ENCODE data around the gene CASP10.

CASP10 gene

DNA sequence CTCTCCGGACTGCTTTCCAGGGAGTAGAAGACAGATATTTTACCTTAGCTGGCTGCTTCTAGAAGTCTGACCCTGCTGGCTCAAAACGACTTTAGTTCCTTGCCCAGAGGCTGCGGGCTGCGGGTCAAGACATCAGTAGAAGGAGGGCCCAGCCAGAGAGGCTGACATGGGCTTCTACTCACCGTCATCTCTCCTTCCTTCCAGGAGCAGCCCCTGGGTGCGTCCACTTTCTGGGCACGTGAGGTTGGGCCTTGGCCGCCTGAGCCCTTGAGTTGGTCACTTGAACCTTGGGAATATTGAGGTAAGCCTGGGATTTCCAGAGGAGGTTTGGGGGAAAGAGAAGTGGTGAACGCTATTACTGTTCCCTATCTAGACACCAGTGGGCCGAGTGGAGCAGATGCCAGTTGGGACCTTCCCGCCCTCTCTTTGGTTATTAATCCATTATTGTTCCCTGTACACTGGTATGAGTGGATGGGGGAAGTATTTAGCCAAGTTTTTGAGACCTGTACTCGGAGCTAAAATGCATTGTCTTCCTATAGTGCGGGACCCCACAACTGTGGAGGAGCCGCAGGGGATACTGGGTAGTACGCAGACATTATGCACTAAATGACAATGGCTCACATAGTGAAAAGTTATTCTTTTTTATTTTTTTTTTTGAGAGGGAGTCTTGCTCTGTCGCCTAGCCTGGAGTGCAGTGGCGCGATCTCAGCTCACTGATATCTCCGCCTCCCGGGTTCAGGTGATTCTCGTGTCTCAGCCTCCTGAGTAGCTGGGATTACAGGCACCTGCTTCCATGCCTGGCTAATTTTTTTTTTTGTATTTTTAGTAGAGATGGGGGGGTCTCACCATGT, 51.1 kb downstream of the CASP10 start:
- DNase-seq, result peak; percentile 69 to 85 (median 75)

DNA sequence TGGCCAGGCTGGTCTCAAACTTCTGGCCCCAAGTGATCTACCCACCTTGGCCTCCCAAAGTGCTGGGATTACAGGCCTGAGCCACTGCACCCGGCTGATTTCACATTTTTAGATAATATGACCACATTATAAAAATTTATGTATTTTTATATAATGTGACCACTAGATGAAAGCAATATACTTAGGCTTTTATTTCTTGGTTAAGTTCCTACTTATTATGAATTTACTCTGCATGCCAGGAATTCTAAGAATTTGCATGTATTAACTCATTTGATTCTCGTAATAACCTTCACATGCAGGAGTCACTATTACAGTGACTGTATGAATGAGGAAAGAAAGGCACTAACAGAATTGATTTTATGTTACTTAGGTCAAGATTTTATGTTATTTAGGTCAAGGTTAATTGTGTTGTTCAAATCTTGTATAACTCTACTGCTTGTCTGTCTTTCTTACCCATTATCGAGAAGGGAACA, 51.8 kb downstream of the CASP10 start:
- peak in 2 of 3 donors; percentile 47 to 79 for DNase-seq

DNA sequence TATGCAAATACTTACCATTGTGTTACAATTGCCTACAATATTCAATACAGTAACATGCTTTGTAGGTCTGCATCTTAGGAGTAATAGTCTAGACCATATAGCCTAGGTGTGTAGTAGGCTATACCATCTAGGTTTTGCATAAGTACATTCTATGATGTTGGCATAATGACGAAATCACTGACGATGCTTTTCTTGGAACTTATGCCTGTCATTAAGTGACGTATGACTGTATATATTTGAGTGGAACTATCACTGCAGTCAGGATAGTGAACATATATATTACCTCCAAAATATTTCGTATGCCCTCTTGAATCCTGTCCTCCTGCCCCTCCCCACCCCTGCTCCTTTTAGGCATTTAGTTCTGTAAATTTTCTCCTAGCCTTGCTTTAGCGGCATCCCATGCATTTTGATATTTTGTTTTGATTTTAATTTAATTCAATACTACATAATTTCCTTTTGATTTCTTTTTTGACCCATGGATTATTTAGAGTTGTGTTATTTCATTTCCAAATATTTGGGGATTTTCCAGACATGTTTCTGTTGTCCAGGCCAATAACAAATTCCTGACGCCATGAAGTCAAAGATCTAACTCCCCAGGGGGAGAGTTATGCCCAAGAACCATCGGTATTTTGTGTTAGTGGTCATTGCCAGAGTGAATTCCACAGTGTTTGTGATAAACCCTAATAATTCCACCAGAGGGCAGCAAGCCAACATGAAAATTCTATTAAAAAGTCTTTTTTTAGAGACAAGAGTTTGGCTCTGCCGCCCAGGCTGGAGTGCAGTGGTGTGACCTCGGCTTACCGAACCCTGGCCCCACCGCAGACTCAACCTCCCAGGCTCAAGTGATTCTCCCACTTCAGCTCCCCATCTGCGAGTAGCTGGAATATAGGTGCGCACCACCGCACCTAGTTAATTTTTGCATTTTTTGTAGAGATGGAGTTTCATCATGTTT, 53.2 kb downstream of the CASP10 start:
- peak; percentile 83 to 92 (median 89) for DNase-seq

DNA sequence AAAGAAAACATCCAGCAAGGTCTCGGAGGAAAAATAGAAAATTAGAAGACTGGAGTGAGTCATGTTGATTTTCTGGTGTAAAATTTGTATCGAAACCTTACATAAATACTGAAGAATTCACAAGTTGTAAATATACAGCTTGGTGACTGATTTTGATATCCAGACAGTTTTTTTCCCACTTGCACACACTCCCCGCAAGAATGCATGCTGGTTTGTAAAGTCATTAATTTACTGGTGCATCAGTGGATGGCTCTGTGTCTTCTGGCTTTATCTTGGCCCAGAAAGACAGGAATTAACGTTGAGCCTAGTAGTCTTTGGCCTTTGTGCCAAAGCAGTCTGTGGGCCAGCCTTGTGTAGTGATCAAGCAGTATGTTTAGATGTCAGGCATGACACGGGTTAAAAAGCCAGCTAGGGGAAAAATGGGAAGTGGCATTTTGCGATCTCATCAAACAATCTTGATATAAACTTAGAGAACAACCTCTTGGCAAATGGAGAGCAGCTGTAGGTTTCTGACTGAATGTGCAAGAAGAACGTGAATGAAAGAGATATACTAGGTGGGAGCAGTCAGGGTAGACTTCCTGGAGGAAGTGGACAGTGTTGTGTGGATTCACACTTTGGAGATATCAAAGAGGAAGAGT, 54.7 kb downstream of the CASP10 start:
- DNase-seq, result peak; percentile 52 to 65 (median 55)

GRCh38 chr2:201239167-201239935, 56.4 kb downstream of the CASP10 start:
- peak; percentile 95 to 98 (median 97) for DNase-seq

- peak in 2 of 3 donors; percentile 47 to 53 for DNase-seq
Measured at GRCh38 chr2:201242571-201243277, 59.8 kb downstream of the CASP10 start.

- peak in 1 of 3 donors; percentile 8 for DNase-seq
Measured at GRCh38 chr2:201244829-201245228, 61.9 kb downstream of the CASP10 start.

GRCh38 chr2:201246280-201246679, 63.3 kb downstream of the CASP10 start:
- peak; percentile 32 to 62 (median 61) for DNase-seq

DNA sequence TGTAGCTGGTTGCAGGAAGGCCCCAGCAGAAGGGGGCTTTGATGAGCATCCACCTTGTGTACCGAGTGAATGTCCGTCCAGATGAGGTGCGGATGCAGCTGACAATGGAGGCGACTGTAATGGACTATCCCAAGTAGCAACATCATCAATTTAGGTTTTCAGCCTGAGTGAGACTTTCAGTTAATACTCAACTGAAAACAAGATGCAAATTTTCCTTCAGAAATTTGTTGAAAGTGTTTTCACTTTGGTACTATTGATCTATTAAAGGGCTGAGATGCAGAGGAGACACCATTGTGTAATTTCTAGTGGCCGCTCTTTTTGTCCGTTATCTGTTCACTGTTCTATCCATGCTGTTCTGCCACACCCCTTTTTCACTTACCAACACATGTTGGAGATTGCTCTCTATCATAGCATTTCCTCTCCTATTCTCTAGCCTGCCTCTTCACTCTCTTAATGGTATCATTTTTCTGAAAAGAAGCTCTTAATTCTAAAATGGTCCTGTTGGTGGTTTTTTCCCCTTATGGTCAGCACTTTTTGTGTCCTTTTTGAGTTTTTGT, 65.4 kb downstream of the CASP10 start:
- DNase-seq, result no peak

DNA sequence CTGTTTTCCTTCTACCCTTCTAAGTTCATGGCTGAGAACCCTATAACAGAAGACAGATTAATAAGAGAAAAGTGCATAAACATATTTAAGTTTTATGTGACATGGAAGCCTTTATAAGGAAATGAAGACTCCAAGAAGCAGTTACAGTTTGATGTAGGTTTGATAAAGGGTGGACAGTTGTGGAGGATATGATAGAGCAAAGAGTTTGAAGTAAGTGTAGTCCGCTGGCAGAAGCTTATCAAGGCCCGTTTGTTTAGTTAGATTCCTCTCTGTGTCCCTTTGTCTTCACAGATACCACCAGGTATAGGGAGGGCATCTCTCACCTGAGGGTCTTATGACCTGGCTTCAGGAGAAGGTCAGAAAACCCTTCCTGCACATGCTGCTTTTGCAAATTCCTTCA, 66.9 kb downstream of the CASP10 start:
- no peak for DNase-seq

GRCh38 chr2:201250741-201251140, 67.8 kb downstream of the CASP10 start:
- no peak for DNase-seq

- DNase-seq, result peak in 1 of 3 donors; percentile 47
Measured at GRCh38 chr2:201254081-201254730, 71.3 kb downstream of the CASP10 start.

GRCh38 chr2:201255408-201256033, 72.6 kb downstream of the CASP10 start:
- DNase-seq, result no peak

GRCh38 chr2:201256082-201256481, 73.1 kb downstream of the CASP10 start:
- DNase-seq, result no peak

GRCh38 chr2:201257381-201257955, 74.5 kb downstream of the CASP10 start:
- peak in 1 of 3 donors; percentile 75 for DNase-seq

DNA sequence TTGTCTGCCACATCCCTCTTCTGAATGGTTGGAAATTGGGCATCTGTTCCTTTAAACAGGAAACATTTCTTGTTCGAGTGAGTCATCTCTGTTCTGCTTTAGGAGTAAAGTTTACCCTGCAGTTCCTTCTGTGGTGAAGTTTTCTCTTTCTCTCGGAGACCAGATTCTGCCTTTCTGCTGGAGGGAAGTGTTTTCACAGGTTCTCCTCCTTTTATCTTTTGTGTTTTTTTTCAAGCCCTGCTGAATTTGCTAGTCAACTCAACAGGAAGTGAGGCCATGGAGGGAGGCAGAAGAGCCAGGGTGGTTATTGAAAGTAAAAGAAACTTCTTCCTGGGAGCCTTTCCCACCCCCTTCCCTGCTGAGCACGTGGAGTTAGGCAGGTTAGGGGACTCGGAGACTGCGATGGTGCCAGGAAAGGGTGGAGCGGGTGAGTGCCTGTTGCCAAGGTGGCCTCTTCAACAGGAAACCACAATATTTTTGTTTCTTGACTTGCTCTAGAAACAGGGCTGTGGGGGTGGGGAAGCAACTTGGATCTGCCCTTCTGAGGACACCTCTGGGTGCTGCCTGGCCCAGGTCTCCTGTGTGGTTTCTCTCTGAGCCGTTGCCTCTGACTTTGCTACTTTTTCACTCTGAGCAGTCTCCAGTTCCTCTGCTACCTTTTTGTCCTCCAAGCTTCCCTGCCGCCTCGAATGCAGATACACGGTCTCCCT, 75.2 kb downstream of the CASP10 start:
- DNase-seq, result peak; percentile 55 to 87 (median 84)

- peak in 1 of 3 donors; percentile 26 for DNase-seq
Measured at GRCh38 chr2:201258666-201259615, 76.0 kb downstream of the CASP10 start.
